HepG2 (cell line): Measurements from ENCODE around the gene MOK. TPM values are rescaled to one million over a fixed set of nuclear protein-coding genes. Genes with fewer than 3 reads are reported as not detected.

Experiments
- ARID2 ChIP-seq: sonication (generic); formaldehyde crosslinking; IDR thresholded peaks from 2 replicates; pipeline ENCODE4 v1.8.1; 2022; ENCODE audit warnings: mild to moderate bottlenecking, missing genetic modification reagents, borderline replicate concordance
- ATF7-NPFF ChIP-seq: sonication (generic); formaldehyde crosslinking; IDR thresholded peaks from 2 replicates; pipeline ENCODE4 v1.8.1; 2023; ENCODE audit warnings: mild to moderate bottlenecking, low read depth, missing genetic modification reagents, moderate library complexity
- FOXO1 ChIP-seq: sonication (generic); formaldehyde crosslinking; IDR thresholded peaks from 2 replicates; pipeline ENCODE4 v1.4.0; 2020; ENCODE audit warnings: missing genetic modification reagents
- GABPA ChIP-seq, 2 experiments: IDR thresholded peaks; 2 replicates each; pipeline ENCODE4 v1.6.1; 2011 to 2016; ENCODE audit warnings: low read depth in 2 of 2, low read length in 1 of 2, missing biosample characterization in 1 of 2, missing genetic modification characterization in 1 of 2
- NCOR1 ChIP-seq: fragments of 200-600 bp; sonication (generic); IDR thresholded peaks from 2 replicates; pipeline ENCODE4 v1.7.0; 2017; ENCODE audit warnings: antibody characterized with exemption, low read length, borderline replicate concordance
- PHF21A ChIP-seq: sonication (generic); formaldehyde crosslinking; IDR thresholded peaks from 2 replicates; pipeline ENCODE4 v1.5.0; 2020; ENCODE audit warnings: mild to moderate bottlenecking, missing genetic modification reagents
- POLR2G ChIP-seq: fragments of 200-400 bp; formaldehyde crosslinking; IDR thresholded peaks from 2 replicates; pipeline ENCODE4 v1.6.1; 2018; ENCODE audit warnings: mild to moderate bottlenecking, low read depth, low read length, moderate library complexity
- TCF7 ChIP-seq: sonication (generic); IDR thresholded peaks from 2 replicates; pipeline ENCODE4 v1.6.1; 2016; ENCODE audit warnings: antibody characterized with exemption, low read depth
- ZNF589 ChIP-seq: sonication (generic); formaldehyde crosslinking; conservative IDR thresholded peaks from 2 replicates; pipeline ENCODE4 v1.8.0; 2022; ENCODE audit warnings: mild to moderate bottlenecking, moderate library complexity, missing genetic modification reagents
- polyA plus RNA-seq, 8 experiments: library from polyadenylated mRNA; depleted of rRNA in 3 of 8; stranded (reverse) in 7 of 8; unstranded in 1 of 8; fragments of >200 nt; fragmentation: Illumina TruSeq in 4 of 8; extraction: Trizol in 4 of 8; gene quantifications; 2 replicates each; pipeline versions ENCODE4 v1.2.1 to v1.2.3, GENCODE V29; 2011 to 2016; ENCODE audit warnings: low read depth in 4 of 8, missing spikeins in 1 of 8, mixed read lengths in 1 of 8; ENCODE audit not compliant: insufficient read depth in 1 of 8
- total RNA-seq, 5 experiments: library from RNA; depleted of rRNA; stranded (reverse); fragments of >200 nt; fragmentation: Illumina TruSeq; extraction: Trizol; gene quantifications; 2 replicates each; pipeline ENCODE4 v1.2.3, GENCODE V29; 2016; ENCODE audit warnings: low read depth in 1 of 5
- TF ChIP-seq, protein P1 (sequence below), 2 experiments: sonication (generic) in 1 of 2; formaldehyde crosslinking in 1 of 2; IDR thresholded peaks; 2 replicates each; pipeline versions ENCODE4 v1.5.1 to v1.6.1; 2011 to 2020; ENCODE audit warnings: borderline replicate concordance in 1 of 2, low read depth in 1 of 2, low read length in 1 of 2, mild to moderate bottlenecking in 1 of 2, missing genetic modification reagents in 1 of 2, moderate library complexity in 1 of 2
- TF ChIP-seq, protein P2 (sequence below), 2 experiments: IDR thresholded peaks; 2 replicates each; pipeline ENCODE4 v1.6.1; 2011 to 2012; ENCODE audit warnings: low read length in 2 of 2, borderline replicate concordance in 1 of 2, low read depth in 1 of 2, mild to moderate bottlenecking in 1 of 2, moderate library complexity in 1 of 2
- TF ChIP-seq, protein P3 (sequence below): IDR thresholded peaks from 2 replicates; pipeline ENCODE4 v1.6.1; 2012; ENCODE audit warnings: low read depth, low read length, improper control_type of control experiment
- TF ChIP-seq, protein P4 (sequence below): sonication (generic); formaldehyde crosslinking; IDR thresholded peaks from 2 replicates; pipeline ENCODE4 v1.5.0; 2020; ENCODE audit warnings: mild to moderate bottlenecking, missing genetic modification reagents, borderline replicate concordance

MOK gene
- total and polyA plus RNA-seq, 2 of the 13 experiments (the other 11 are each of a cell fraction or from before 2014, with no cell fraction given) = 15.3 to 16.9 TPM

DNA sequence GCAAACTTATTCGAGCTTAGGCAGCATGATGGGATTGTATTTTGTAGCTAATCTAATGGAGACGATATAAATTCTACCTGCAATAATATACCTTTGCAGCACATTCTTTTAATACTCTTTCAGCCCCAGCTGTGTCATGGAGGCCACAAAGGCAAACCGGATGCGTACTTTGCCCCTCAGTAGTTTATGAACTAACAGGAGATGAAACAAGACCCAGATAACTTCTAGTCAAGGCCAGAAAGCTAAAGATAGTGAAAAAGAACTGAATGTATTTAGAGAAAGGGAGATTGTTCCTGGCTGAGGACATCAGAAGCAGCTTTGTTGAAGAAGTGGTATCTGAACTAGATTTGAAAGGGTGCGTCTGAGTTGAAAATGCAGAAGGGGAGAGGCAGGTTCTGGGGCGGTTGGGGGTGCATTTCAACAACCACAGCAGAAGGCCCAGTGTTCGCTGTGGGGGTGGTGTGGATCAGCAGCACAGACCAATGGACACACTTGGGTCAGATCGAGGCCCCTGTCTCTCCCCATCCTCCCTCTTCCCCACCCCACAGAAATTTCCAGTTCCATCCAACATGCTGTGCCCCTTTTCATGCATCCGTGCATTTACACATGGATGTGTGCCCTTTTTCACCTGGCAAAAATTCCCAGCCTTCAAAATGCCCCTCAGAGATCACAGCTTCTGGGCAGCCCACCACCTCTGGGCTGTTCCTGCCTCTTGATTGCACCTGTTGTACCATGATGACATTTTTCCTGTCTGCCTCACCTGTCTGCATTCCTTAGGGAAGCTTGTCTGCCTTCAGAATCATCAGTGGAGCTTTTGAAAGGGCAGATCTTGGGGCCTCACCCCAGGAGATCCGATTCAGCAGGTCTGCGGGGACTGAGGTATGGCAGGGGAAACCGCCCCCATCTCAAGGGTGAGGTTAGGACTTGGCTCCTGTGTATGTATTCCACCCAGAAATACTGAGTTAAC, 16.8 kb upstream of the MOK start (continued):
- TF ChIP-seq, protein P1, sequence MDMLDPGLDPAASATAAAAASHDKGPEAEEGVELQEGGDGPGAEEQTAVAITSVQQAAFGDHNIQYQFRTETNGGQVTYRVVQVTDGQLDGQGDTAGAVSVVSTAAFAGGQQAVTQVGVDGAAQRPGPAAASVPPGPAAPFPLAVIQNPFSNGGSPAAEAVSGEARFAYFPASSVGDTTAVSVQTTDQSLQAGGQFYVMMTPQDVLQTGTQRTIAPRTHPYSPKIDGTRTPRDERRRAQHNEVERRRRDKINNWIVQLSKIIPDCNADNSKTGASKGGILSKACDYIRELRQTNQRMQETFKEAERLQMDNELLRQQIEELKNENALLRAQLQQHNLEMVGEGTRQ (IDR thresholded peaks at IDR 0.05; ENCODE audit: low read depth, low read length) = no peak
- TF ChIP-seq, protein P1 (CRISPR knock-in tag; IDR thresholded peaks at IDR 0.05; ENCODE audit: borderline replicate concordance) = no peak
- TF ChIP-seq PHF21A (CRISPR knock-in tag) (peak; percentile 82), FOXO1 (CRISPR knock-in tag) (peak; percentile 37), ARID2 (CRISPR knock-in tag) (no peak), POLR2G (peak; percentile 34), ZNF589 (CRISPR knock-in tag) (no peak), ATF7-NPFF (0 out of 2 replicates have a peak, but pooled peaks have one; percentile 28), NCOR1 (peak; percentile 39; the same call in 1 of the 2 replicates), TCF7 (peak; percentile 80), GABPA (IDR thresholded peaks at IDR 0.05; ENCODE audit: low read depth, low read length) (no peak), GABPA (CRISPR knock-in tag; IDR thresholded peaks at IDR 0.05; ENCODE audit: low read depth) (peak; percentile 27; the same call in 1 of the 2 replicates)
- TF ChIP-seq, protein P2, sequence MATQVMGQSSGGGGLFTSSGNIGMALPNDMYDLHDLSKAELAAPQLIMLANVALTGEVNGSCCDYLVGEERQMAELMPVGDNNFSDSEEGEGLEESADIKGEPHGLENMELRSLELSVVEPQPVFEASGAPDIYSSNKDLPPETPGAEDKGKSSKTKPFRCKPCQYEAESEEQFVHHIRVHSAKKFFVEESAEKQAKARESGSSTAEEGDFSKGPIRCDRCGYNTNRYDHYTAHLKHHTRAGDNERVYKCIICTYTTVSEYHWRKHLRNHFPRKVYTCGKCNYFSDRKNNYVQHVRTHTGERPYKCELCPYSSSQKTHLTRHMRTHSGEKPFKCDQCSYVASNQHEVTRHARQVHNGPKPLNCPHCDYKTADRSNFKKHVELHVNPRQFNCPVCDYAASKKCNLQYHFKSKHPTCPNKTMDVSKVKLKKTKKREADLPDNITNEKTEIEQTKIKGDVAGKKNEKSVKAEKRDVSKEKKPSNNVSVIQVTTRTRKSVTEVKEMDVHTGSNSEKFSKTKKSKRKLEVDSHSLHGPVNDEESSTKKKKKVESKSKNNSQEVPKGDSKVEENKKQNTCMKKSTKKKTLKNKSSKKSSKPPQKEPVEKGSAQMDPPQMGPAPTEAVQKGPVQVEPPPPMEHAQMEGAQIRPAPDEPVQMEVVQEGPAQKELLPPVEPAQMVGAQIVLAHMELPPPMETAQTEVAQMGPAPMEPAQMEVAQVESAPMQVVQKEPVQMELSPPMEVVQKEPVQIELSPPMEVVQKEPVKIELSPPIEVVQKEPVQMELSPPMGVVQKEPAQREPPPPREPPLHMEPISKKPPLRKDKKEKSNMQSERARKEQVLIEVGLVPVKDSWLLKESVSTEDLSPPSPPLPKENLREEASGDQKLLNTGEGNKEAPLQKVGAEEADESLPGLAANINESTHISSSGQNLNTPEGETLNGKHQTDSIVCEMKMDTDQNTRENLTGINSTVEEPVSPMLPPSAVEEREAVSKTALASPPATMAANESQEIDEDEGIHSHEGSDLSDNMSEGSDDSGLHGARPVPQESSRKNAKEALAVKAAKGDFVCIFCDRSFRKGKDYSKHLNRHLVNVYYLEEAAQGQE (IDR thresholded peaks at IDR 0.05; ENCODE audit: borderline replicate concordance in 1 of 2, low read depth in 1 of 2, low read length in 2 of 2) = peak in 1 of 2 experiments; percentile 55; a peak in 1 of 4 replicates
- TF ChIP-seq, protein P3, sequence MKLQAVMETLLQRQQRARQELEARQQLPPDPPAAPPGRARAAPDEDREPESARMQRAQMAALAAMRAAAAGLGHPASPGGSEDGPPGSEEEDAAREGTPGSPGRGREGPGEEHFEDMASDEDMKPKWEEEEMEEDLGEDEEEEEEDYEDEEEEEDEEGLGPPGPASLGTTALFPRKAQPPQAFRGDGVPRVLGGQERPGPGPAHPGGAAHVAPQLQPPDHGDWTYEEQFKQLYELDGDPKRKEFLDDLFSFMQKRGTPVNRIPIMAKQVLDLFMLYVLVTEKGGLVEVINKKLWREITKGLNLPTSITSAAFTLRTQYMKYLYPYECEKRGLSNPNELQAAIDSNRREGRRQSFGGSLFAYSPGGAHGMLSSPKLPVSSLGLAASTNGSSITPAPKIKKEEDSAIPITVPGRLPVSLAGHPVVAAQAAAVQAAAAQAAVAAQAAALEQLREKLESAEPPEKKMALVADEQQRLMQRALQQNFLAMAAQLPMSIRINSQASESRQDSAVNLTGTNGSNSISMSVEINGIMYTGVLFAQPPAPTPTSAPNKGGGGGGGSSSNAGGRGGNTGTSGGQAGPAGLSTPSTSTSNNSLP = 0 out of 2 replicates have a peak, but pooled peaks have one; percentile 12
- TF ChIP-seq, protein P4, sequence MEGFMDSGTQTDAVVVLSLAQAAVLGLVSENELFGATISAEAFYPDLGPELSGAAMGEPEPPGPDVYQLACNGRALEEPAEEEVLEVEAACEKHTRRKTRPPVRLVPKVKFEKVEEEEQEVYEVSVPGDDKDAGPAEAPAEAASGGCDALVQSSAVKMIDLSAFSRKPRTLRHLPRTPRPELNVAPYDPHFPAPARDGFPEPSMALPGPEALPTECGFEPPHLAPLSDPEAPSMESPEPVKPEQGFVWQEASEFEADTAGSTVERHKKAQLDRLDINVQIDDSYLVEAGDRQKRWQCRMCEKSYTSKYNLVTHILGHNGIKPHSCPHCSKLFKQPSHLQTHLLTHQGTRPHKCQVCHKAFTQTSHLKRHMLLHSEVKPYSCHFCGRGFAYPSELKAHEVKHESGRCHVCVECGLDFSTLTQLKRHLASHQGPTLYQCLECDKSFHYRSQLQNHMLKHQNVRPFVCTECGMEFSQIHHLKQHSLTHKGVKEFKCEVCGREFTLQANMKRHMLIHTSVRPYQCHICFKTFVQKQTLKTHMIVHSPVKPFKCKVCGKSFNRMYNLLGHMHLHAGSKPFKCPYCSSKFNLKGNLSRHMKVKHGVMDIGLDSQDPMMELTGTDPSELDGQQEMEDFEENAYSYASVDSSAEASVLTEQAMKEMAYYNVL (CRISPR knock-in tag) = peak; percentile 98
